ENCODE data around the gene HSPA1B.
"Not testable (repeated sequence)": the region's sequence is repeated elsewhere in the genome, so short reads cannot be mapped to it uniquely, and the experiment has no call there.

The HSPA1B gene

GRCh38 chr6:31860349-31860748 is 32.8 kb downstream of the HSPA1B start:
- no peak for TF ChIP-seq MAX (IDR thresholded peaks at IDR 0.05; ENCODE audit: low read depth, low read length)
- no peak for TF ChIP-seq CTCF (IDR thresholded peaks at IDR 0.05; ENCODE audit: low read depth, low read length)
- no peak for TF ChIP-seq MYC (IDR thresholded peaks at IDR 0.05; ENCODE audit: low read depth, low read length)
- TF ChIP-seq POLR2A (IDR thresholded peaks at IDR 0.05; ENCODE audit: extremely low read depth, insufficient read length) = no peak
- DNase-seq (ENCODE audit: low read depth) = no peak
- no peak overlapping the region for H3K4me3 ChIP-seq (ENCODE audit: low read depth, low read length)

DNA sequence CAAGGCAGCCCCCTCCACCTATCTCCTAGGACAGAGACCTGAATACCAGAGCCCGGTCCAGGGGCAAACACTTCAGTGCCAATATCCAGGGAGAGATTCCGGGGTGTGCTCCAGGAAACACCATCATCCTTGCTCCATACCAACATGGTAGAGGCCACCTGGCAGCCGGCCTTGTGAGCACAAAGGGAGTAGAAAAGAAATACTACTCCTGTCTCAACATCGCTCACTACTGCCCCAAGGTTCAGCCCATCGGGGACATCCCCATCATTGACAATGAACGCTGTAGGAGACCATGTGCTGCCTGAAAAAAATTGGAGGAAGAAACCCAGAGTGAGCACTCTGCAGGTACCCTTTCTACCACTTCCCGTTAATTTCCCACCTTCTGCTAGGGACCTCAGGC is 33.6 kb downstream of the HSPA1B start:
- H3K4me3 ChIP-seq (ENCODE audit: low read depth, low read length) = no peak overlapping the region
- no peak for DNase-seq (ENCODE audit: low read depth)
- TF ChIP-seq MAX (IDR thresholded peaks at IDR 0.05; ENCODE audit: low read depth, low read length) (no peak), MYC (IDR thresholded peaks at IDR 0.05; ENCODE audit: low read depth, low read length) (no peak), CTCF (IDR thresholded peaks at IDR 0.05; ENCODE audit: low read depth, low read length) (no peak), POLR2A (IDR thresholded peaks at IDR 0.05; ENCODE audit: extremely low read depth, insufficient read length) (no peak)

GRCh38 chr6:31861919-31862343 is 34.4 kb downstream of the HSPA1B start:
- peak overlapping the region; percentile 80 for H3K4me3 ChIP-seq (ENCODE audit: low read depth, low read length)
- no peak for DNase-seq (ENCODE audit: low read depth)
- TF ChIP-seq MAX (IDR thresholded peaks at IDR 0.05; ENCODE audit: low read depth, low read length) (no peak), CTCF (IDR thresholded peaks at IDR 0.05; ENCODE audit: low read depth, low read length) (no peak), MYC (IDR thresholded peaks at IDR 0.05; ENCODE audit: low read depth, low read length) (no peak)

DNA sequence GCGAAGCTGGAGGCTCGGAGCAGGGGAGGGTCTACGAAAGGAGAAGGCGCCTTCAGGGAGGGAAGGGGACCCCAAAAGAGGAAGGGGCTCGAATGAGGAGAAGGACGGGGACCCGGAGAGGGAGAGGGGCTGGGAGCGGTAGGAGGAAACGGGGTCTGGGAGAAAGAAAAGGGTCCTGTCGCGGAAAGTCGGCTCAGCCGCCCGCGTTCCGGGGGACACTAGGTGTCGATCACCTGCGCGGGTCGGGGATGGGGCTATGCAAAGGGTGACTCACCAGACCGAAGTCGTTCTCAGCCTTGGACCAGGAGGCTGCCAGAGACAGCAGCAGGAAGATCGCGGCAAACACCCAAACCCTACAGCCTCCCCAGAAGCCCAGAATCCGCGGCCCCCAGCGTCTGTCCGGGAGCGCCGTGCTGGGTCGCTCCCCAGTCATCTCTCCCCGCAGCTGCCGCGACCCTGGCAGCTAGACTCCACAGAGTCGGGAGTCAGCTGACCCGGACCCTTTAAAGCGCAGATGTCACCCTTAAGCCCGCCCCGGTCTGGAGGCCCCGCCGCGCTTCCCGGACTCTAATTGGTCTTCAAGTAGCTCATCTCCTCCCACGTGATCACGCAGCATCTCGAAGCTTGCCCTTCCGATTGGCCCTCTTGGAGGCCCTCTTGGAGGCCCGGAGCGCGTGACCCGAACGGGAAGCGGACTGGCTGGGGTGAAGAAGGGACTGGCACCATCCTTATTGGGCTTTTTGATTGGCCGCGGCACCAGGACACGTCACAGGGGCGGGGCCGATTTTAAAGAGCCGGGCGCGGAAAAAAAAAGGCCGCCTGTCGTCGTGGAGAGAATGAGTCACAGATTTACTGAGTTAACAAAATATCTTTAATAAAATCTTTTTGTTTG is 35.1 kb downstream of the HSPA1B start, which contains the start of gene NEU1:
TSS of gene NEU1 (minus strand) at position 478 of the 892 bp plus-strand sequence. CDS start at position 433, 45 bp downstream.
- peak; percentile 100 for DNase-seq (ENCODE audit: low read depth)
- H3K4me3 ChIP-seq (ENCODE audit: low read depth, low read length) = peak within 1 kb of the TSS; percentile 85
- peak; percentile 78 for TF ChIP-seq POLR2A (IDR thresholded peaks at IDR 0.05; ENCODE audit: extremely low read depth, insufficient read length)
- TF ChIP-seq MAX (IDR thresholded peaks at IDR 0.05; ENCODE audit: low read depth, low read length) = peak; percentile 97
- TF ChIP-seq MYC (IDR thresholded peaks at IDR 0.05; ENCODE audit: low read depth, low read length) = no peak; the same call in 1 of the 2 replicates
- TF ChIP-seq CTCF (IDR thresholded peaks at IDR 0.05; ENCODE audit: low read depth, low read length) = no peak

- peak overlapping the region; percentile 85 for H3K4me3 ChIP-seq (ENCODE audit: low read depth, low read length)
- not testable (repeated sequence) for DNase-seq (ENCODE audit: low read depth)
Observed at GRCh38 chr6:31864123-31864562, 36.6 kb downstream of the HSPA1B start.

DNA sequence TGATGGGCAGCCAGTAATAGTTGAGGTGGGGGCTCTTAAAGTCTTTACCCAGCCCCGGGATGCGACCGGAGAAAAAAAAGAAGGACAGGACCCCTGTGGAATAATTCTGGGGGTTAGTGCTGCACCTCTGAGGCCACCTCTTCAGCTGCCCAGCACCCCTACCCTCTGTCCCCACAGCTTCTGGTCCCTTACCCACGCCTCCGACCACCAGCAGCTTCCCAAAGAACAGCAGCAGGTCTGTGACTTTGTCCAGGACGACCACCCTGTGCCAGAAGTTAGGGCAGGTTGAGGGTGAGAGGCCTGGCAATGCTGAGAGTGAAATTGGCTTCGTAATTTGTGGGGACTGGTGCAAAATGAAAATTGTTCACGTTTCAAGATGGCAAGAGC is 37.3 kb downstream of the HSPA1B start:
- TF ChIP-seq MYC (IDR thresholded peaks at IDR 0.05; ENCODE audit: low read depth, low read length) (no peak), POLR2A (IDR thresholded peaks at IDR 0.05; ENCODE audit: extremely low read depth, insufficient read length) (no peak), CTCF (IDR thresholded peaks at IDR 0.05; ENCODE audit: low read depth, low read length) (no peak), MAX (IDR thresholded peaks at IDR 0.05; ENCODE audit: low read depth, low read length) (no peak)
- H3K4me3 ChIP-seq (ENCODE audit: low read depth, low read length) = no peak overlapping the region
- DNase-seq (ENCODE audit: low read depth) = no peak

Measured in NB4 (cell line).